H1 (cell line): ENCODE data around the gene TSR3.

Experiments
- E2F6 ChIP-seq: IDR thresholded peaks from 2 replicates; pipeline ENCODE4 v1.6.1; 2012; ENCODE audit warnings: inconsistent platforms
- EP300 ChIP-seq, 2 experiments: IDR thresholded peaks; 1 replicate in 1 of 2; 2 replicates in 1 of 2; pipeline ENCODE4 v1.6.1; 2011 to 2012; ENCODE audit warnings: low read depth in 2 of 2, low read length in 2 of 2, mild to moderate bottlenecking in 2 of 2, borderline replicate concordance in 1 of 2, inconsistent platforms in 1 of 2, moderate library complexity in 1 of 2
- HDAC6 ChIP-seq: IDR thresholded peaks from one replicate; pipeline ENCODE4 v1.7.1; 2012; ENCODE audit warnings: low read depth, mild to moderate bottlenecking, inconsistent platforms, low read length, moderate library complexity
- POLR2A ChIP-seq, 2 experiments: IDR thresholded peaks; 1 replicate in 1 of 2; 2 replicates in 1 of 2; pipeline ENCODE4 v1.6.1; 2011; ENCODE audit warnings: low read depth in 2 of 2, low read length in 2 of 2, mild to moderate bottlenecking in 2 of 2; ENCODE audit errors: control extremely low read depth in 1 of 2
- POU5F1 ChIP-seq: IDR thresholded peaks from 2 replicates; pipeline ENCODE4 v1.6.1; 2011; ENCODE audit warnings: low read depth, mild to moderate bottlenecking, low read length, moderate library complexity
- RAD21 ChIP-seq, 2 experiments: IDR thresholded peaks in 1 of 2; conservative IDR thresholded peaks in 1 of 2; 2 replicates each; pipeline ENCODE4 v1.6.1; 2011; ENCODE audit warnings: low read depth in 2 of 2, low read length in 2 of 2, improper control_type of control experiment in 1 of 2, inconsistent platforms in 1 of 2, mild to moderate bottlenecking in 1 of 2, moderate library complexity in 1 of 2
- RFX5 ChIP-seq: IDR thresholded peaks from 2 replicates; pipeline ENCODE4 v1.6.1; 2011; ENCODE audit warnings: low read depth, low read length, improper control_type of control experiment, borderline replicate concordance
- SUZ12 ChIP-seq: fragments of 200-600 bp; sonication (generic); IDR thresholded peaks from 2 replicates; pipeline ENCODE4 v1.6.1; 2012; ENCODE audit warnings: mild to moderate bottlenecking, inconsistent platforms, low read length, moderate library complexity, mixed read lengths
- ZNF274 ChIP-seq: IDR thresholded peaks from 2 replicates; pipeline ENCODE4 v1.7.0; 2012; ENCODE audit warnings: low read length, borderline replicate concordance; ENCODE audit errors: extremely low read depth
- TF ChIP-seq, protein P1 (sequence below), 3 experiments: IDR thresholded peaks; 1 replicate in 2 of 3; 2 replicates in 1 of 3; pipeline versions ENCODE4 v1.5.1 to v1.6.1; 2011; ENCODE audit warnings: low read length in 3 of 3, mild to moderate bottlenecking in 3 of 3, inconsistent platforms in 2 of 3, low read depth in 1 of 3, moderate library complexity in 1 of 3; ENCODE audit not compliant: insufficient read depth in 1 of 3; ENCODE audit errors: control extremely low read depth in 1 of 3
- TF ChIP-seq, protein P2 (sequence below): IDR thresholded peaks from 2 replicates; pipeline ENCODE4 v1.6.1; 2011; ENCODE audit warnings: low read length, improper control_type of control experiment

DNA sequence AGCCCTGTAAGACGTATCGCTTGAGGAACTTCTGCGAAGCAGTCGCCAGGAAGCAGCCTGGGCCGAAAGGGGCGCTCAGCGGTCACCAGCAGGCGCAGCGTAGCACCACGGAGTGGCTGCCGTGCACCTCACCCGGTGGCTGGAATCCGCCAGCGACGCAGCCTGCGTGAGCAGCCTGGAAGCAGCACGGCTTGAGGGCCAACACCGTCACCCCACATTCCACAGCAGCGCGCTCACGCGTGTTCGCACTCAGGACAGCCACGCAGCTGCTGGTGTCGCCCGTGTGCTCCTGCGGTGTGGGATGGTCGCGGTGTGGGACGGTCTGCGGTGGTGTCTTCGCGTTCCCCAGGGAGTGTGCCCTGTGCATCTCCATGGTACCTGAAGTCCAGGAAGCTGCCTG lies 32.6 kb downstream of the TSR3 start:
- TF ChIP-seq RFX5 (no peak), EP300 (IDR thresholded peaks at IDR 0.05; ENCODE audit: borderline replicate concordance in 1 of 2, low read depth in 2 of 2, low read length in 2 of 2) (no peak), SUZ12 (no peak), POLR2A (IDR thresholded peaks at IDR 0.05; ENCODE audit: control extremely low read depth in 1 of 2, low read depth in 2 of 2, low read length in 2 of 2) (no peak), RAD21 (IDR thresholded peaks at IDR 0.05 in 1 of 2, conservative IDR thresholded peaks at IDR 0.05 in 1 of 2; ENCODE audit: low read depth in 2 of 2, low read length in 2 of 2) (no peak), HDAC6 (no peak), ZNF274 (no peak), E2F6 (no peak), POU5F1 (no peak)
- TF ChIP-seq, protein P1, sequence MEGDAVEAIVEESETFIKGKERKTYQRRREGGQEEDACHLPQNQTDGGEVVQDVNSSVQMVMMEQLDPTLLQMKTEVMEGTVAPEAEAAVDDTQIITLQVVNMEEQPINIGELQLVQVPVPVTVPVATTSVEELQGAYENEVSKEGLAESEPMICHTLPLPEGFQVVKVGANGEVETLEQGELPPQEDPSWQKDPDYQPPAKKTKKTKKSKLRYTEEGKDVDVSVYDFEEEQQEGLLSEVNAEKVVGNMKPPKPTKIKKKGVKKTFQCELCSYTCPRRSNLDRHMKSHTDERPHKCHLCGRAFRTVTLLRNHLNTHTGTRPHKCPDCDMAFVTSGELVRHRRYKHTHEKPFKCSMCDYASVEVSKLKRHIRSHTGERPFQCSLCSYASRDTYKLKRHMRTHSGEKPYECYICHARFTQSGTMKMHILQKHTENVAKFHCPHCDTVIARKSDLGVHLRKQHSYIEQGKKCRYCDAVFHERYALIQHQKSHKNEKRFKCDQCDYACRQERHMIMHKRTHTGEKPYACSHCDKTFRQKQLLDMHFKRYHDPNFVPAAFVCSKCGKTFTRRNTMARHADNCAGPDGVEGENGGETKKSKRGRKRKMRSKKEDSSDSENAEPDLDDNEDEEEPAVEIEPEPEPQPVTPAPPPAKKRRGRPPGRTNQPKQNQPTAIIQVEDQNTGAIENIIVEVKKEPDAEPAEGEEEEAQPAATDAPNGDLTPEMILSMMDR (IDR thresholded peaks at IDR 0.05; ENCODE audit: control extremely low read depth in 1 of 3, insufficient read depth in 1 of 3, low read depth in 1 of 3, low read length in 3 of 3), result peak in 1 of 3 experiments; percentile 25; a peak in 2 of 4 replicates
- TF ChIP-seq, protein P2, sequence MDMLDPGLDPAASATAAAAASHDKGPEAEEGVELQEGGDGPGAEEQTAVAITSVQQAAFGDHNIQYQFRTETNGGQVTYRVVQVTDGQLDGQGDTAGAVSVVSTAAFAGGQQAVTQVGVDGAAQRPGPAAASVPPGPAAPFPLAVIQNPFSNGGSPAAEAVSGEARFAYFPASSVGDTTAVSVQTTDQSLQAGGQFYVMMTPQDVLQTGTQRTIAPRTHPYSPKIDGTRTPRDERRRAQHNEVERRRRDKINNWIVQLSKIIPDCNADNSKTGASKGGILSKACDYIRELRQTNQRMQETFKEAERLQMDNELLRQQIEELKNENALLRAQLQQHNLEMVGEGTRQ, result no peak
